Lung microvascular endothelial cell (primary cell): Measurements from ENCODE around the gene MMP20. TPM values are rescaled to one million over a fixed set of nuclear protein-coding genes. Genes with fewer than 3 reads are reported as not detected.

Experiments used
- DNase-seq, 2 donors: peaks; one replicate each; pipeline versions ENCODE4 v3.0.0 to v3.0.0-alpha.2; 2010; ENCODE audit warnings: low read depth in 2 of 2
- total RNA-seq: library from RNA; depleted of rRNA; stranded (reverse); fragments of >200 nt; gene quantifications from 2 replicates; pipeline ENCODE4 v1.2.1, GENCODE V29; 2014

MMP20 gene
- total RNA-seq, 1 donor from 2014 or later, result not detected

GRCh38 chr11:102592634-102593581, 32.2 kb downstream of the MMP20 start:
- peak; percentile 59 to 64 for DNase-seq

DNA sequence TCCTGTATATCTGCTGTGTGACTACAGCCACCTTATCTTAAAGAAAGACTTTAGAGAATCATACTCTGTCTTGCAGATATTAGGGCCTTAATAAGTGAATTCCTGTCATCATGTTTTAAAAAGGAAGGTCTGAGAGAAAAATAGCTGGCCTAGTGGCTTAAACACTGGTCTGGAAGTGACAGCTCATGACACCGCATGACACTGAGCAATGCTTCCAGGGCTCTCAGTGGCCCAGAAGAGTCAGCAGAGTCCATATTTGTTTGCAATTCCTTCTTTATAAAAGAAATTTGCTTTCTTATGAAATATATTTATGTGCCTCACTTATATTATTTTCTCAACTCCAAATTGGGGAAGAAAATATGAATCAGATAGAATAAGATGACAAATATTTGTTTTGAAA, 33.0 kb downstream of the MMP20 start:
- DNase-seq, result no peak

GRCh38 chr11:102591160-102591718, 33.9 kb downstream of the MMP20 start:
- no peak for DNase-seq

DNA sequence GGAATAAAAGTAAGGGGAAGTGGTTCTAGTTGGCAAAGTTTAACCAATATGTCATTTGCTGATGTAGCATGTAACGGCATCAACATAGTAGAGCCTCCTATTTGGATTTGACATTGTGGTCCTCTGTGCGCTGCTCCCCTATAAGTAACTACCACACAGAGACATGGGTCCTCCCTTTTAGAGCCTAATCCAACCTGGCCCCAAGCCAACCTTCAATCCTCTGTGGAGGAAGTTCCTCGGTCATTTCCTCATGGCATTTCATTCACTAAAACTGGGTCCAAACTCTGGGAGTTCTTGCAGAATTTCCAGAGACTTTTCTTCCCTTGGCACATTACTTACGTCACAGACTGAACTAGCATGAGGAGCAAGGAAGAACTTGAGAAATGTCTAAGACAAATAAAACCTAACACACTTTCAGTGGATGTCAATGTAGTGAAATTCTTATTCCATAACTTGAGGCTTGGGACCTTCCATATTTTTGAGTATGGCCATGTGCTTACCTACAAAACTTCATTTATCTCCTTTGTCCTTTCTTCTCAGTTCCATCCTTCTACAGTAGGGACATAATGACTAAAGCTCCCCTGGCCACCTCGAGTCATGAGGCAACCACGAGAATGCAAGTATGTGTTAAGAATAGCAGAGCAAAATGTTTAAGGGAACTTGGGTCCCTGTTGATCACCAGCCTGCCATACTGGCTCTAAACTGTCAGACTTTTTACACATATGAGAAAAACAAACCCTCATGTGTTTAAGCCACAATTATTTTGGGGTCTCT, 34.7 kb downstream of the MMP20 start:
- no peak for DNase-seq

DNA sequence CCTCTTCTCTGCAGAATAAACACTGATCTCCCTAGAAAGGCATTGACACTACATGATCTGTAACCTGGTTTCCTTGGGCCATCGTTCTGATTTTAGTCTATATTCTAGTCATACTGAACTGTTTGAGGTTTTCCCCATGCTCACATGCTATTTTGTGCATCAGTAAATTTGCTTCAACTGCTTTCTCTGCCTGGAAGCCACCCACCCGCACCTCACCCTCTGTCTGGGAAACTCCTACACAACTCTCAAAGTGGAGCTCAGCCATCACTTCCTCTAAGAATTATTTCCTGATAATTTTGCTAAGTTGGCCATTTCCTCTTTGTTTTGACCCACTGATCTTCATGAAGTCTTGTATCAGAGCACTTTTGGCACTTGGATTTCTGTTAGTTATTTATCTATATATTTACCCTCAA, 36.1 kb downstream of the MMP20 start:
- no peak for DNase-seq

GRCh38 chr11:102587722-102588121, 37.4 kb downstream of the MMP20 start:
- DNase-seq, result no peak

DNA sequence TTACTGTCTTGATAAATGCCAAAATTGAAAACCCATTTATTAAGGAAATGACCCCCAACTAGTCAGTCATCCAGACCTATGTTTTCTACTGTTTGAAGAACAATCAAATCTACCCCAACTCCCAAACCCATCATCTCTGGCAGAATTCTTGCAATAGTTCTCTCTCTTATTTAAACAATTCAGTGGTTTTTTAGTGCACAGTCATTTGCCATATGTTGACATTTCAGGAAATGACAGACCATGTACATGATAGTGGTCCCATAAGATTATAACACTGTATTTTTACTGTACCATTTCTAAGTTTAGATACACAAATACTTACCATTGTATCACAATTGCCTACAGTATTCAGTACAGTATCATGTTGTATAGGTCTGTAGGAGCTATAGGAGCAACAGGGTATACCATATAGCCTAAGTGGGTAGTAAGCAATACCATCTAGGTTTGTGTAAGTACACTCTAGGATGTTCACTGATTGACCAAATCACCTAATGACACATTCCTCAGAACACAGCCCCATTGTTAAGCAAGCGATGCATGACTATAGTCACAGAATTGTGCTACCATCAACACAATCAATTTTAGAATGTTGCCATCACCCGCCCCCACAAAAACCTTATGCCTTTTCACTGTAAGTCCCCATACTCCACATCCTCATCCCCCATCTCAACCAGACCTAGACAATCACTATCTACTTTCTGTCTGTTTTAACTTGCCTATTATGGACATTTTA, 41.8 kb downstream of the MMP20 start:
- DNase-seq, result no peak

GRCh38 chr11:102582140-102582539, 43.0 kb downstream of the MMP20 start:
- no peak for DNase-seq

GRCh38 chr11:102581066-102581465, 44.1 kb downstream of the MMP20 start:
- DNase-seq, result no peak

DNA sequence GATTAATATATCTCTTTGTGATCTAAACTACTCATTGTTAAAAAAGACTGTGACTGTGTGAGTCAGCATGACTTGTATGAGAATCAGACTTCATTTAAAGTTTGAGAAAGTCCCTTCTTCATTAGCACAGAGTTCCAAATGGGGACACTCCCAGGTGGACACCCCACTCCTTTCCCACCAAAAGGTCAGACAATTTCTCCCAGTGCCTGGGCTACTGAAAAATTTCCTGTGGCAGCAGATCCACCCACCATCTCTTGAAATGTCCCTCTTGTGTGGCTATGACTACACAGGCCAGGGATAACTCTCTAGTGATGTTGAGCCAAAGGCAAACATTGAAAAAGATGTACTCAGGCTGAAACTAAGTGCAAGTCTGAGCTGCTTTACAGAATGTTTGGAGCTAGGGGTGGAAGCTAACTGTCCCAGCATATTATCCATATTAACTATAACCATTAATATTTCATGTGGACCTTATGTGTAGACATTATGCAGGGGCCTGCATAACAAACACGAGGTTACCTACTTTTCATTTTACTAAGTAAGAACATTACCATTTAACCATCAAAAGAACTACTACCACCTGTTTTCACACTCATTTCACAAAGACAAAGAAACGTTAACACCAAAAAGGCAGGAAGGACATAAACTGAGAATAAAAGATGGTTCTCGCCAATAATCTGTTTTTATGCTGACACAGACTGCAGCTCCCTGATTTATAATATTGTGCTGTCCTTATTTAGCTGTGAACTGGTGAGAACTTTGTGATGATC, 44.8 kb downstream of the MMP20 start:
- no peak for DNase-seq

GRCh38 chr11:102577723-102578122, 47.4 kb downstream of the MMP20 start:
- DNase-seq, result no peak

DNA sequence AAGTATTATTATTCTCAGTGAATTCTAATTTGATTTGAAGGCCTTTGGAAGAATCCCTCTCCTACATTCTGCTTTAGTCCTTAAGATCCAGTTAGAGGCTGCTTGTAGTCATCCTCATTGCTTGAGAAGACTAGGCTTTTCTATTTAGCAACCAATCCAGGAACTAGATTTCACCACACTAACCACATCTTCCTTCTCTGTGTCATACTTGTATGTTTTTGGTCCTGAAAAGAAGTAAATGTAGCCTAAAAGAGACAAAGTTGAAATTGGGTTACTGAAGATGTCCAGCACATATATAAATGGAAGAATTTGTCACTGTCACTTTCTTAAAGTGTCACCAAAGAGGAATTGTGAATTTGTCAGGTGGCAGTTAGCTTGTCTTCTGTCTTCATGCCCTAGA, 48.0 kb downstream of the MMP20 start:
- DNase-seq, result no peak

DNA sequence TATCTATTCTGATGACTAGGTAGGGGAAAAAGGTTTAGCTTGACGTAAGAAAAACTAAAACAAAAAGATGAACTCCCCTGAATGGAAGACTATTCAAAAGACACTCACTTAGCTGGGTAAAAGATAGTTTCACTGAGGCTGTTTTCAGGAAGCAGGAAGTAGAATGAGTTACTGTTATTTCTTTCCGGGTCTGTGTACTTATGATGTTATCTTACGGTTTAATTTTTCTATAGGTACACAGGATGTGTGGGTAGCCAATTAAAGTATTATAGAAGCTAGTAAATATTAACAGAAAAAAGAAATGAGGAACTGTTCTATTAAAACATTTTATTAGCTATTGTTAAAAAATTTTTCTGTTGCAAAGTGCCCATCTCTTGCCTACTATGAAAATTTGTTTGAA, 48.8 kb downstream of the MMP20 start:
- no peak for DNase-seq

DNA sequence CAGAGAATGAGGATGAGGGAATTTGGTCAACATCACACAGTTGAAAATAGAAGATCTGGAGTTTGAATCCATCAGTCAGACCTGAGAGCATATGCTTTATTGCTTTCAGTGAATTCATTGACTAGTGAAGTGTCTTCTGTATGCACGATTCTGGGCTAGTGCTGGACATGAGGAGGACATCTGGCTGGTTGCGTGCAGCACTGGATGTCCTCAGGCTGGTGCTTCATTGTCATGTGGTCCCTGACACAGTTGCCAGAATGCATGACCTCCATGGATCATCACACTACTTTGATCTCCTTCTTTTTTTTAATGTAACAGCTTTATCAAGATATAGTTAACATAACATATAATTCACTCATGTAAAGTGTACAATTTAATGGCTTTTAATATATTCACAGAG, 50.1 kb downstream of the MMP20 start:
- DNase-seq, result no peak

DNA sequence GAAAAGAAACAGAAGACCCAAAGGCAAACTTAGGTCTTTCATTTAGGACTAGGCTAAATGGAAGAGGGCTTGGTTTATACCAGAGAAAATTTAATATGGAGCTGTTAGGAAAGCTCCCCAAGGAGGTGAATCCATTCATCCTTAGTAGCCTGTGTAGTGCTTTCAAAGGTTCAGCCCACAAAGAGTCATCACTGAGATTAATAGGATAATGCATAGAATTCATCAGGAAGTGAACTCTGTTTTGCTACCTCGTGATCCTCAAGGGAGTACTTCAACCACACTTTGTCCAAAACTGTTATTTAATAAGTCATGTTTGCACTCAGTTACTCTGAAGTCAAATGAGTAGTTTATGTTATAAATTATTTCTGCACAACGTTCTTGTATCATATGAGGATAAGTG, 51.3 kb downstream of the MMP20 start:
- peak in 1 of 2 donors; percentile 1 for DNase-seq

DNA sequence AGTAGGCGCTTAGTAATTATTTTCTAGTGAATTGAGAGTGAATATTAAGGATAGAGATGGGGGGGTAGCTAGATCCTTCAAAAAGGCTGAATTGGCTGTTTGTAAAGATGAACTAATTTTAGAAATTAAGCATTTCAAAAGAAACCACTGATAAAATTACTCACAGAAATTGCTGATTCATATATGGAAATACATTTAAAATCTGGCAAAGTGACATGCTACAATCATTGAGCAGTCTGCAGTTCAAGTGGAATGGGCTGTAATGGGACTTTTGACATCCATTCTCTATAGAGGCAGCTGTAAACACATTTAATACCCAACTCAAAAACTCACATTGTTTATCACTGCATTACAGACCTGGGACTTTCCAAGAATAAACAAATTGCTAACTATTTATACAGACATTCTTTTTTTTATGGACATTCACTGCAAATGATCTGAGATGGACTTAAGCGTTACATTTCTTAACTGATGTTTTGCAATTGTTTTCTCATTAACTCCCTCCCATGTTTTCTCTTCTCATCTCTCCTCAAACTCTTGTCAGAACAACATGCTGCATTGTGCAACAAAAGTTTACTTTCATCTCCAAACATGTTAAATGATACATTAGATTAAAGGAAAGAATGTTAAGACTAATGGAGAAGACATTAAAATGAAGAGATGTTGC, 52.4 kb downstream of the MMP20 start:
- no peak for DNase-seq

GRCh38 chr11:102568851-102569250, 56.3 kb downstream of the MMP20 start:
- no peak for DNase-seq

DNA sequence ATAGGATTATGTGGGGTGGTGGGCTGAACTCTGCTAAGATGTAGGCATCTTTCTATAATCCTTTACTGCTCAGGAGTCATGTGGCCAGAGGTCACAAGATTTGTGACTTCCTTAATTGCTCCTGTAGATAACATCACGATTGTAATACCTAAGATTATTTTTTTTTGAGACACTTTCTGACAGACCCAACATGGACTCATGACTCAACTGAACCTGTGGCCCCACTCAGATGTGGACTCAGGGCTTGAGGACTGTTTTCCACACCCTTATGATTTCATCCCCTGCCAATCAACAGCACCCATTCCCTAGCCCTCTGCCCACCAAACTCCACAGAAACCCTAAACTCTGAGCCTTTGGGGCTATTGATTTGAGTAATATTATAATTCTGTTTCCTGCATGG, 59.0 kb downstream of the MMP20 start:
- DNase-seq, result no peak

DNA sequence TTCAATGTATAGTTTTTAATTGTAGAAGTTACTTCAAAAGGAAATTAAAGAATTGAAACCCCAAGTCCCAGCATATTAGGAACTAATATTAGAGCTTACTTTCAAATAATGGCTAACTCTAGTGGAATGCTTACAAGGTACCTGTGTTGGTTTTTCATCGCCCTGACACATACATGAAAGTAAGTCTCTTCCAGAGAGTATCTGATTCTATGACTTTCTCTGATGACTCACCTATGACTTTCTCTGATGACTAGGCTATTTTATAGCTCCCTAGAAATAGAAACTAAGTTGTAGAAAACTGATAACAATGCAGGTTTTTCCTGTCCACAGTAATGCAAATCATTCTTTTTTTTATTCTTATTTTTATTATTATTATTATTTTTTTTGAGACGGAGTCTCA, 61.0 kb downstream of the MMP20 start:
- peak; percentile 25 to 65 for DNase-seq

GRCh38 chr11:102561636-102562035, 63.5 kb downstream of the MMP20 start:
- no peak for DNase-seq
